PFSK-1 (cell line): ENCODE measurements around the gene MRTFA.

ENCODE experiments used
- POLR2AphosphoS5 ChIP-seq: IDR thresholded peaks from 2 replicates; pipeline ENCODE4 v1.6.1; 2012; ENCODE audit warnings: low read depth, mild to moderate bottlenecking, control low read depth, low read length, moderate library complexity
- SIN3A ChIP-seq: IDR thresholded peaks from 2 replicates; pipeline ENCODE4 v1.6.1; 2012; ENCODE audit warnings: mild to moderate bottlenecking, low read length, moderate library complexity, borderline replicate concordance; ENCODE audit not compliant: insufficient read depth
- TAF1 ChIP-seq: IDR thresholded peaks from 2 replicates; pipeline ENCODE4 v1.6.1; 2012; ENCODE audit warnings: low read length, control low read depth, borderline replicate concordance; ENCODE audit not compliant: insufficient read depth

DNA sequence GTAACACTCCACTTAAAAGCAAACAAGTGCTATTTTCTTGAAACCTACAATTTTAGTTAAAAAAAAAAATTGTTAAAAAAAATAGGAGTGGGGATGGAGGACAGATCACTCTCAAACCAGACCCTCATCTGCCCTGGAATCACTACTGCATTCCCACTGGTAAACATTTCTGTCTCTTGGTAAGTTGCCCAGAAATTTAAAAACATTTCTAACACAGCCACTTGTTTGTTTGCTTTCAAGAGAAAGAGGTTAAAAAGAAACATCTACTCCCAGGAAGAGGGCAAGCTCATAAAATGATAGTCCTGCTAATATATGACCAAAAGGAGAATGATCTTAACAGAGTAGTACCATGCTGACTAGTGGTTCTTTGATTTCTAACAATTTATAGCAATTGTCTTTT, 182.8 kb downstream of the MRTFA start:
- TF ChIP-seq POLR2AphosphoS5 (no peak), SIN3A (no peak), TAF1 (no peak)
